Lung (tissue), 12 donors: ENCODE measurements around the gene NPAS3. TPM values are rescaled to one million over a fixed set of nuclear protein-coding genes. Genes with fewer than 3 reads are reported as not detected.
A peak's percentile ranks its signal among the peaks of the same experiment; 100 is the strongest.

ENCODE experiments used
- ATAC-seq: fragments of 200-7000 bp; cut with Tn5 transposase; one replicate; pipeline ENCODE4 v1.9.1; 2020; ENCODE audit warnings: moderate number of reproducible peaks; ENCODE audit not compliant: insufficient read depth, low FRiP score
- DNase-seq, 3 donors: peaks; one replicate each; pipeline ENCODE4 v3.0.0-alpha.2; 2013 to 2017
- H3K27ac ChIP-seq, 2 donors: one replicate each; pipeline ENCODE4 v1.5.1; 2013; ENCODE audit warnings: mild to moderate bottlenecking in 2 of 2, moderate library complexity in 2 of 2, control low read depth in 1 of 2, inconsistent platforms in 1 of 2, low read depth in 1 of 2, low read length in 1 of 2
- H3K27me3 ChIP-seq, 3 donors: one replicate each; pipeline ENCODE4 v1.5.1; 2013; ENCODE audit warnings: low read length in 2 of 3; ENCODE audit not compliant: control insufficient read depth in 3 of 3, insufficient read depth in 3 of 3
- H3K36me3 ChIP-seq, 4 donors: one replicate each; pipeline ENCODE4 v1.5.1; 2013; ENCODE audit warnings: low read length in 4 of 4, mild to moderate bottlenecking in 1 of 4, moderate library complexity in 1 of 4; ENCODE audit not compliant: control insufficient read depth in 4 of 4, insufficient read depth in 4 of 4
- H3K4me1 ChIP-seq, 5 donors: one replicate each; pipeline ENCODE4 v1.5.1; 2013; ENCODE audit warnings: low read length in 5 of 5, mild to moderate bottlenecking in 2 of 5, moderate library complexity in 1 of 5; ENCODE audit not compliant: control insufficient read depth in 5 of 5, insufficient read depth in 5 of 5
- H3K4me3 ChIP-seq: one replicate; pipeline ENCODE4 v1.5.1; 2013; ENCODE audit warnings: mild to moderate bottlenecking, control low read depth, moderate library complexity
- H3K9ac ChIP-seq, 2 donors: one replicate each; pipeline ENCODE4 v1.5.1; 2013; ENCODE audit warnings: low read length in 2 of 2, control low read depth in 1 of 2; ENCODE audit not compliant: insufficient read depth in 1 of 2
- H3K9me3 ChIP-seq, 4 donors: one replicate each; pipeline ENCODE4 v1.5.1; 2013; ENCODE audit warnings: low read length in 3 of 4, mild to moderate bottlenecking in 1 of 4, moderate library complexity in 1 of 4; ENCODE audit not compliant: control insufficient read depth in 4 of 4, insufficient read depth in 3 of 4
- CTCF ChIP-seq: IDR thresholded peaks from 2 replicates; pipeline ENCODE4 v1.5.1; 2012; ENCODE audit warnings: mild to moderate bottlenecking; ENCODE audit errors: control extremely low read depth, extremely low read depth
- WGBS, 2 donors: extraction: QIAGEN DNeasy Blood & Tissue Kit; methylation state at CpG; one replicate each; pipeline ENCODE4 v1.1.7; 2013; 5-methylcytosine and 5-hydroxymethylcytosine counted together
- polyA plus RNA-seq, 2 donors: library from polyadenylated mRNA; stranded (reverse); fragments of 200-250 nt; gene quantifications; one replicate each; pipeline ENCODE4 v1.2.1, GENCODE V29; 2013
- total RNA-seq, 2 donors: library from RNA; depleted of rRNA in 1 of 2; stranded (reverse); fragments of >200 nt in 1 of 2; gene quantifications; one replicate each; pipeline ENCODE4 v1.2.1, GENCODE V29; 2014 to 2021
- donor health status: control.
- donor health status: control.
- donor health status: Bipolar disorder and iron deficiency.
- donor health status: healthy.
- donor health status: DM: yes; HTN: yes; CAD: no.

NPAS3 gene
- total and polyA plus RNA-seq, 4 donors = 0.13 to 0.48 (median 0.33) TPM

GRCh38 chr14:33693237-33693636 is 754.6 kb downstream of the NPAS3 start:
- Histone ChIP-seq H3K9me3 (no peaks in the 10 kb centered on the region), H3K4me3 (no peak overlapping the region), H3K4me1 (no peaks in the 10 kb centered on the region), H3K9ac (no peak overlapping the region), H3K36me3 (no peaks in the 10 kb centered on the region), H3K27ac (no peak overlapping the region), H3K27me3 (peaks cover 0 to 13% (median 2%) of the 10 kb centered on the region in 3 donors)
- 82 to 83% methylated on average over 4 of the region's 4 CpGs for WGBS, 2 donors
- ATAC-seq = no peak
- no peak for DNase-seq
- no peak for TF ChIP-seq CTCF

- TF ChIP-seq CTCF = no peak
- WGBS, 2 donors = 72 to 78% methylated on average over 9 of the region's 9 CpGs
- ATAC-seq (no peak), DNase-seq (peak in 1 of 3 donors; percentile 19)
- H3K9ac ChIP-seq = no peak overlapping the region
- no peaks in the 10 kb centered on the region for H3K4me1 ChIP-seq
- no peaks in the 10 kb centered on the region for H3K9me3 ChIP-seq
- H3K4me3 ChIP-seq = no peak overlapping the region
- H3K27me3 ChIP-seq = peaks cover 0 to 28% (median 2%) of the 10 kb centered on the region in 3 donors
- no peak overlapping the region for H3K27ac ChIP-seq
- H3K36me3 ChIP-seq = no peaks in the 10 kb centered on the region
Observed at GRCh38 chr14:33696165-33696564, 757.5 kb downstream of the NPAS3 start.

GRCh38 chr14:33699300-33699983 is 760.8 kb downstream of the NPAS3 start:
- Histone ChIP-seq H3K36me3 (no peaks in the 10 kb centered on the region), H3K9me3 (no peaks in the 10 kb centered on the region), H3K27me3 (peaks cover 0 to 28% (median 0%) of the 10 kb centered on the region in 3 donors), H3K27ac (no peak overlapping the region), H3K4me3 (no peak overlapping the region), H3K9ac (no peak overlapping the region), H3K4me1 (no peaks in the 10 kb centered on the region)
- TF ChIP-seq CTCF = no peak
- 84 to 90% methylated on average over 12 of the region's 12 CpGs for WGBS, 2 donors
- no peak for DNase-seq
- no peak for ATAC-seq

GRCh38 chr14:33700052-33700451 is 761.4 kb downstream of the NPAS3 start:
- Histone ChIP-seq H3K9me3 (no peaks in the 10 kb centered on the region), H3K4me3 (no peak overlapping the region), H3K27me3 (peaks cover 0 to 29% (median 0%) of the 10 kb centered on the region in 3 donors), H3K9ac (no peak overlapping the region), H3K36me3 (no peaks in the 10 kb centered on the region), H3K27ac (no peak overlapping the region), H3K4me1 (no peaks in the 10 kb centered on the region)
- TF ChIP-seq CTCF = no peak
- 73 to 79% methylated on average over 6 of the region's 6 CpGs for WGBS, 2 donors
- ATAC-seq = no peak
- no peak for DNase-seq
